Prostate gland (tissue), 2 donors: ENCODE results near the gene PTPRJ. TPM values are rescaled to one million over a fixed set of nuclear protein-coding genes. Genes with fewer than 3 reads are reported as not detected.

Experiments used
- DNase-seq: peaks from one replicate; pipeline ENCODE4 v3.0.0-alpha.2; 2019; ENCODE audit warnings: low spot score
- H3K27ac ChIP-seq, 2 donors: fragments of 200-600 bp; sonication (generic); 2 replicates each; pipeline ENCODE4 v1.5.1; 2017 to 2019
- H3K27me3 ChIP-seq: fragments of 200-600 bp; sonication (generic); replicated peaks from 2 replicates; pipeline ENCODE4 v1.5.1; 2019; ENCODE audit not compliant: insufficient read depth
- H3K36me3 ChIP-seq, 2 donors: fragments of 200-600 bp; sonication (generic); 1 replicate in 1 of 2; 2 replicates in 1 of 2; pipeline versions ENCODE4 v1.5.1 to v1.8.1; 2017 to 2019
- H3K4me1 ChIP-seq: fragments of 200-600 bp; sonication (generic); replicated peaks from 2 replicates; pipeline ENCODE4 v1.5.1; 2019
- H3K4me3 ChIP-seq, 2 donors: fragments of 200-600 bp; sonication (generic); 2 replicates each; pipeline ENCODE4 v1.5.1; 2017 to 2019
- H3K9me3 ChIP-seq: fragments of 200-600 bp; sonication (generic); 2 replicates; pipeline ENCODE4 v1.5.1; 2017
- POLR2A ChIP-seq: fragments of 450-650 bp; IDR thresholded peaks from one replicate; pipeline ENCODE4 v1.6.1; 2016; ENCODE audit warnings: antibody characterized with exemption, mild to moderate bottlenecking
- POLR2AphosphoS5 ChIP-seq: sonication (generic); formaldehyde crosslinking; IDR thresholded peaks from one replicate; pipeline ENCODE4 v1.6.1; 2017; ENCODE audit warnings: antibody characterized with exemption
- WGBS: methylation state at CpG from one replicate; pipeline ENCODE4 v1.1.5; 2018; 5-methylcytosine and 5-hydroxymethylcytosine counted together
- intact Hi-C: fragments of 100-400 bp; cut with DNase I; formaldehyde crosslinking; loops from one replicate; pipeline ENCODE4 v1.14.2; 2022
- total RNA-seq, 2 donors: library from RNA; depleted of rRNA; stranded (reverse); fragments of >200 nt; gene quantifications; one replicate each; pipeline ENCODE4 v1.1.0, GENCODE V29; 2016
- TF ChIP-seq, protein P1 (sequence below), 4 experiments: fragments of 200-600 bp in 2 of 4; fragments of 450-650 bp in 2 of 4; sonication (generic) in 2 of 4; IDR thresholded peaks; 1 replicate in 3 of 4; 2 replicates in 1 of 4; pipeline ENCODE4 v1.5.1; 2016 to 2019; ENCODE audit warnings: antibody characterized with exemption in 4 of 4, mild to moderate bottlenecking in 2 of 4, moderate library complexity in 2 of 4

Gene PTPRJ
- total RNA-seq, 2 donors from 2014 or later = 24.9 to 48.0 TPM

- no peaks in the 10 kb centered on the region for H3K27me3 ChIP-seq
- no peaks in the 10 kb centered on the region for H3K4me1 ChIP-seq
- no peaks in the 10 kb centered on the region for H3K9me3 ChIP-seq
- TF ChIP-seq POLR2A (no peak), POLR2AphosphoS5 (no peak)
- TF ChIP-seq, protein P1, sequence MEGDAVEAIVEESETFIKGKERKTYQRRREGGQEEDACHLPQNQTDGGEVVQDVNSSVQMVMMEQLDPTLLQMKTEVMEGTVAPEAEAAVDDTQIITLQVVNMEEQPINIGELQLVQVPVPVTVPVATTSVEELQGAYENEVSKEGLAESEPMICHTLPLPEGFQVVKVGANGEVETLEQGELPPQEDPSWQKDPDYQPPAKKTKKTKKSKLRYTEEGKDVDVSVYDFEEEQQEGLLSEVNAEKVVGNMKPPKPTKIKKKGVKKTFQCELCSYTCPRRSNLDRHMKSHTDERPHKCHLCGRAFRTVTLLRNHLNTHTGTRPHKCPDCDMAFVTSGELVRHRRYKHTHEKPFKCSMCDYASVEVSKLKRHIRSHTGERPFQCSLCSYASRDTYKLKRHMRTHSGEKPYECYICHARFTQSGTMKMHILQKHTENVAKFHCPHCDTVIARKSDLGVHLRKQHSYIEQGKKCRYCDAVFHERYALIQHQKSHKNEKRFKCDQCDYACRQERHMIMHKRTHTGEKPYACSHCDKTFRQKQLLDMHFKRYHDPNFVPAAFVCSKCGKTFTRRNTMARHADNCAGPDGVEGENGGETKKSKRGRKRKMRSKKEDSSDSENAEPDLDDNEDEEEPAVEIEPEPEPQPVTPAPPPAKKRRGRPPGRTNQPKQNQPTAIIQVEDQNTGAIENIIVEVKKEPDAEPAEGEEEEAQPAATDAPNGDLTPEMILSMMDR (IDR thresholded peaks at IDR 0.05) = no peak
- 66% methylated on average over 3 of the region's 3 CpGs for WGBS
- H3K36me3 ChIP-seq = no peaks in the 10 kb centered on the region
- no peak for DNase-seq
- intact Hi-C loops = no loop called here
- H3K27ac ChIP-seq = no peak overlapping the region
- H3K4me3 ChIP-seq = no peak overlapping the region
Measured at GRCh38 chr11:48074425-48075181, 94.2 kb downstream of the PTPRJ start.

DNA sequence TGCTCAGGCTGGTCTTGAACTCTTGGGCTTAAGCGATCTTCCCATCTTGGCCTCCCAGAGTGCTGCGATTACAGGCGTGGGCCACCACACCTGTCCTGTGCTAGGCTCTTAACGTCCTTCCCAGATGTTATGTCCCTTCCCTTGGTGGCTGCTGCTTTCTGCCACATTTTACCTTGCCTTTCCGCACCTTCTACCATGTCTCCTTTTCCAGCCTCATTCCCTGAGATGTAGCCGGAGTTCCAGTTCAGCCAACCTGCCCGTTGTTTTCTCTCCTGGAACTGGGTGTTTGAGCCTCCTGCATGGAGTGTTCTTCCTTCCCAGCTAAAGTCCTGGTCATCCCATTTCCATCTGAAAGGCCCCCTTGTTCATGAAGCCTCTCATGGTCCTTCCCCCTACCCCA is 95.3 kb downstream of the PTPRJ start:
- Histone ChIP-seq H3K4me3 (no peak overlapping the region), H3K9me3 (no peaks in the 10 kb centered on the region), H3K27me3 (no peaks in the 10 kb centered on the region), H3K27ac (no peak overlapping the region), H3K36me3 (no peaks in the 10 kb centered on the region), H3K4me1 (peaks cover 7% of the 10 kb centered on the region)
- TF ChIP-seq POLR2AphosphoS5 (no peak), POLR2A (no peak)
- DNase-seq = no peak
- intact Hi-C loops = no loop called here
- WGBS = 98% methylated on average over 7 of the region's 7 CpGs

GRCh38 chr11:48077251-48077650 is 96.9 kb downstream of the PTPRJ start:
- intact Hi-C loops = no loop called here
- no peaks in the 10 kb centered on the region for H3K9me3 ChIP-seq
- no peak overlapping the region for H3K27ac ChIP-seq
- H3K36me3 ChIP-seq = no peaks in the 10 kb centered on the region
- 89% methylated on average over 6 of the region's 6 CpGs for WGBS
- H3K4me1 ChIP-seq = peaks cover 15% of the 10 kb centered on the region
- H3K4me3 ChIP-seq = no peak overlapping the region
- H3K27me3 ChIP-seq = no peaks in the 10 kb centered on the region
- DNase-seq = no peak
- TF ChIP-seq POLR2A (no peak), POLR2AphosphoS5 (no peak)
- TF ChIP-seq, protein P1 (IDR thresholded peaks at IDR 0.05) = no peak

GRCh38 chr11:48078689-48079088 is 98.3 kb downstream of the PTPRJ start:
- intact Hi-C loops = no loop called here
- peaks cover 15% of the 10 kb centered on the region for H3K4me1 ChIP-seq
- H3K9me3 ChIP-seq = no peaks in the 10 kb centered on the region
- 88% methylated on average over 1 of the region's 1 CpG for WGBS
- TF ChIP-seq POLR2A = no peak
- TF ChIP-seq POLR2AphosphoS5 = no peak
- TF ChIP-seq, protein P1 (IDR thresholded peaks at IDR 0.05) = no peak
- no peak overlapping the region for H3K4me3 ChIP-seq
- DNase-seq = no peak
- H3K27ac ChIP-seq = no peak overlapping the region
- H3K36me3 ChIP-seq = no peaks in the 10 kb centered on the region
- no peaks in the 10 kb centered on the region for H3K27me3 ChIP-seq

- WGBS = 94% methylated on average over 6 of the region's 6 CpGs
- DNase-seq = no peak
- TF ChIP-seq, protein P1 (IDR thresholded peaks at IDR 0.05) = no peak
- TF ChIP-seq POLR2A = no peak
- no peak for TF ChIP-seq POLR2AphosphoS5
- Histone ChIP-seq H3K9me3 (no peaks in the 10 kb centered on the region), H3K36me3 (no peaks in the 10 kb centered on the region), H3K4me1 (peaks cover 15% of the 10 kb centered on the region), H3K27me3 (no peaks in the 10 kb centered on the region), H3K27ac (peak overlapping the region in 1 of 2 donors; percentile 6), H3K4me3 (no peak overlapping the region)
- intact Hi-C loops = no loop called here
Measured at GRCh38 chr11:48079596-48079995, 99.2 kb downstream of the PTPRJ start.
